ENCODE data around the gene DENND2A.

Gene DENND2A

GRCh38 chr7:140619176-140619575 lies 21.4 kb downstream of the DENND2A start:
- no peak for DNase-seq

GRCh38 chr7:140618306-140618705 lies 22.3 kb downstream of the DENND2A start:
- DNase-seq, result no peak

- no peak for DNase-seq
Measured at GRCh38 chr7:140617081-140617480, 23.5 kb downstream of the DENND2A start.

GRCh38 chr7:140616328-140616727 lies 24.3 kb downstream of the DENND2A start:
- no peak for DNase-seq

- no peak for DNase-seq
Measured at GRCh38 chr7:140611641-140612040, 29.0 kb downstream of the DENND2A start.

- no peak for DNase-seq
Measured at GRCh38 chr7:140610204-140611165, 30.1 kb downstream of the DENND2A start.

- DNase-seq, result no peak
Measured at GRCh38 chr7:140609646-140610045, 31.0 kb downstream of the DENND2A start.

GRCh38 chr7:140607441-140607989 lies 33.1 kb downstream of the DENND2A start:
- DNase-seq, result no peak

GRCh38 chr7:140605337-140605736 lies 35.3 kb downstream of the DENND2A start:
- no peak for DNase-seq

- DNase-seq, result no peak
Measured at GRCh38 chr7:140604760-140605159, 35.9 kb downstream of the DENND2A start.

- DNase-seq, result no peak
Measured at GRCh38 chr7:140604076-140604475, 36.5 kb downstream of the DENND2A start.

GRCh38 chr7:140601566-140602174 lies 38.9 kb downstream of the DENND2A start:
- no peak for DNase-seq

- no peak for DNase-seq
Measured at GRCh38 chr7:140600341-140600740, 40.3 kb downstream of the DENND2A start.

- DNase-seq, result no peak
Measured at GRCh38 chr7:140597428-140597949, 43.1 kb downstream of the DENND2A start.

- no peak for DNase-seq
Measured at GRCh38 chr7:140596519-140597427, 43.8 kb downstream of the DENND2A start.

GRCh38 chr7:140595468-140596092 lies 45.0 kb downstream of the DENND2A start:
- no peak for DNase-seq

GRCh38 chr7:140594131-140594691 lies 46.4 kb downstream of the DENND2A start:
- no peak for DNase-seq

GRCh38 chr7:140593672-140593982 lies 47.0 kb downstream of the DENND2A start:
- no peak for DNase-seq

GRCh38 chr7:140592964-140593671 lies 47.5 kb downstream of the DENND2A start:
- DNase-seq, result no peak

GRCh38 chr7:140591180-140591902 lies 49.3 kb downstream of the DENND2A start:
- DNase-seq, result no peak

All from CD4-positive, alpha-beta T cell treated with Interleukin-6 for 4 hours (primary cell).